Measurements from ENCODE around the gene ST6GALNAC5. TPM values are rescaled to one million over a fixed set of nuclear protein-coding genes. Genes with fewer than 3 reads are reported as not detected.

Gene ST6GALNAC5
- total RNA-seq, 1 donor from 2014 or later = 9.5 TPM

DNA sequence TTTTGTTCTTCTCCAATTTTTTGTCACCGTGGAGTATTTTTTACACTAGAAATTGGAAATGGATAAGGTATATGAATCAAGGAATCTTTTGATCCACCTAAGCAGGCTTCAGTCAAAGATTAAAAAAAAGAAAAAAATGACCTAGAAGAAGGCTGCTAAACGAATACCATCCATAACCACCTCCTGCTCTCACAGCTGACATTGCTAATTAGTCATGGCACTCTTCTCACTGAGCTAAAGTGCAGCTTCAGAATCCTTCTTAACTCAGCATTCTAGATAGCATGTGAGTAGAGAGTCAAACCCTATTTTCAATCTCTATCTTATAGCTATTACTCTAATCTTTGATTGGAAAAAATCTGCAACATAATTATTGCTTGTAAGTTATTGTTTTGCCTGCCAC, 40.2 kb upstream of the ST6GALNAC5 start:
- no peak overlapping the region for H3K27ac Mint-ChIP-seq
- DNase-seq (ENCODE audit: low spot score, unreplicated experiment) = no peak

GRCh38 chr1:76830373-76830772, 36.9 kb upstream of the ST6GALNAC5 start:
- Mint-ChIP-seq H3K4me1 (ENCODE audit: low read depth) (peaks cover 7% of the 10 kb centered on the region), H3K9me3 (ENCODE audit: low read depth) (peaks cover 4% of the 10 kb centered on the region), H3K27ac (no peak overlapping the region), H3K27me3 (no peaks in the 10 kb centered on the region), H3K4me3 (ENCODE audit: low read depth) (no peak overlapping the region), H3K36me3 (ENCODE audit: insufficient read depth) (no peaks in the 10 kb centered on the region)
- no peak for DNase-seq (ENCODE audit: low spot score, unreplicated experiment)
- TF ChIP-seq, protein P1, sequence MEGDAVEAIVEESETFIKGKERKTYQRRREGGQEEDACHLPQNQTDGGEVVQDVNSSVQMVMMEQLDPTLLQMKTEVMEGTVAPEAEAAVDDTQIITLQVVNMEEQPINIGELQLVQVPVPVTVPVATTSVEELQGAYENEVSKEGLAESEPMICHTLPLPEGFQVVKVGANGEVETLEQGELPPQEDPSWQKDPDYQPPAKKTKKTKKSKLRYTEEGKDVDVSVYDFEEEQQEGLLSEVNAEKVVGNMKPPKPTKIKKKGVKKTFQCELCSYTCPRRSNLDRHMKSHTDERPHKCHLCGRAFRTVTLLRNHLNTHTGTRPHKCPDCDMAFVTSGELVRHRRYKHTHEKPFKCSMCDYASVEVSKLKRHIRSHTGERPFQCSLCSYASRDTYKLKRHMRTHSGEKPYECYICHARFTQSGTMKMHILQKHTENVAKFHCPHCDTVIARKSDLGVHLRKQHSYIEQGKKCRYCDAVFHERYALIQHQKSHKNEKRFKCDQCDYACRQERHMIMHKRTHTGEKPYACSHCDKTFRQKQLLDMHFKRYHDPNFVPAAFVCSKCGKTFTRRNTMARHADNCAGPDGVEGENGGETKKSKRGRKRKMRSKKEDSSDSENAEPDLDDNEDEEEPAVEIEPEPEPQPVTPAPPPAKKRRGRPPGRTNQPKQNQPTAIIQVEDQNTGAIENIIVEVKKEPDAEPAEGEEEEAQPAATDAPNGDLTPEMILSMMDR (IDR thresholded peaks at IDR 0.05; ENCODE audit: unreplicated experiment) = no peak

More for the DNA sequence above, 40.2 kb upstream of the ST6GALNAC5 start:
- Mint-ChIP-seq H3K4me1 (ENCODE audit: low read depth) (peaks cover 7% of the 10 kb centered on the region), H3K36me3 (ENCODE audit: insufficient read depth) (no peaks in the 10 kb centered on the region), H3K27me3 (no peaks in the 10 kb centered on the region), H3K9me3 (ENCODE audit: low read depth) (no peaks in the 10 kb centered on the region), H3K4me3 (ENCODE audit: low read depth) (no peak overlapping the region)
- TF ChIP-seq, protein P1 (IDR thresholded peaks at IDR 0.05; ENCODE audit: unreplicated experiment) = no peak

DNA sequence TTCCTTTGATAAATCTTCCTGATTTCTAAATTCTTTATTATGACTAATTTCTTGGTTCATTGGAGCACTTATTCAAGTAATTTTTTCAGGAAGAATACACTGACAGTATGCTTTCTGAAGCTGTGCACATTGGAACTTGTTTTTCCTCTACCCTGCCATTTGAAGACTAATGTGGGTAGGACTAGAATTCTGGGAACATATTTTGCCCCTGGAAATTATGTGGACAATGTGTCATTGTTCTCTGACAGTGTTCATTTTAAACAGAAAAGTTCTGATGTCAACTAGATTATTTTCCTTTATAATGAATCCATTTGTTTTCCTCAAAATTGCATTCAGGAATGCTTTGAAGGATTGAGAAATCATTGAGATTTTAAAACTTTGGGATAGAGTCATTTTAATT, 34.8 kb upstream of the ST6GALNAC5 start:
- Mint-ChIP-seq H3K27me3 (no peaks in the 10 kb centered on the region), H3K9me3 (ENCODE audit: low read depth) (peaks cover 4% of the 10 kb centered on the region), H3K36me3 (ENCODE audit: insufficient read depth) (no peaks in the 10 kb centered on the region), H3K27ac (no peak overlapping the region), H3K4me3 (ENCODE audit: low read depth) (no peak overlapping the region), H3K4me1 (ENCODE audit: low read depth) (peaks cover 7% of the 10 kb centered on the region)
- TF ChIP-seq, protein P1 (IDR thresholded peaks at IDR 0.05; ENCODE audit: unreplicated experiment) = no peak
- DNase-seq (ENCODE audit: low spot score, unreplicated experiment) = no peak

DNA sequence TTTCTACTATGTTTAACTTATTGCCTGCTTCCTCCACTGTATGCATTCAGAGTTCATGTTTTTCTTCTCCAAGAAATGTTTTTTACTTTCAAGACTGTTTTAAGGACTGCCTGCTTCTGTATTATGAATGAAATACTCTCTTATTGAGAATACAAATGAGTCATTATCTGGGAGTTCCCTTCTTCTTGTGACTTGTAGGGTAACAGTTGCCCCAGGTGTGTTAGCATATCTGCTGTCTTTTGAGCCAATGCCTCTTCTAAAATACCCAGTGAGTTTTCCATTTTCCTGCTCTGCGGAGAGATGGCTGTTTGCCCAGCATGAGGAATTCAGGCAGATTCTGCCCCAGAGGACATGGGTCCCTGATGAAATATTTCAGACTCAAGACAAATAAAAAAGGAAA, 34.1 kb upstream of the ST6GALNAC5 start:
- no peak for DNase-seq (ENCODE audit: low spot score, unreplicated experiment)
- Mint-ChIP-seq H3K4me3 (ENCODE audit: low read depth) (no peak overlapping the region), H3K9me3 (ENCODE audit: low read depth) (peaks cover 5% of the 10 kb centered on the region), H3K4me1 (ENCODE audit: low read depth) (peaks cover 7% of the 10 kb centered on the region), H3K27ac (no peak overlapping the region), H3K36me3 (ENCODE audit: insufficient read depth) (no peaks in the 10 kb centered on the region), H3K27me3 (no peaks in the 10 kb centered on the region)
- TF ChIP-seq, protein P1 (IDR thresholded peaks at IDR 0.05; ENCODE audit: unreplicated experiment) = no peak

GRCh38 chr1:76833856-76834255, 33.4 kb upstream of the ST6GALNAC5 start:
- TF ChIP-seq, protein P1 (IDR thresholded peaks at IDR 0.05; ENCODE audit: unreplicated experiment) = no peak
- DNase-seq (ENCODE audit: low spot score, unreplicated experiment) = no peak
- Mint-ChIP-seq H3K9me3 (ENCODE audit: low read depth) (peaks cover 7% of the 10 kb centered on the region), H3K4me3 (ENCODE audit: low read depth) (no peak overlapping the region), H3K36me3 (ENCODE audit: insufficient read depth) (no peaks in the 10 kb centered on the region), H3K27me3 (no peaks in the 10 kb centered on the region), H3K27ac (no peak overlapping the region), H3K4me1 (ENCODE audit: low read depth) (peaks cover 6% of the 10 kb centered on the region)

Measured in progenitor cell of endocrine pancreas (in vitro differentiated cells).